ENCODE results near the gene NR3C1.

- TF ChIP-seq CTCF (IDR thresholded peaks at IDR 0.05): no peak
- no peak for TF ChIP-seq POLR2A (IDR thresholded peaks at IDR 0.05)
- no peak for TF ChIP-seq POLR2AphosphoS5 (IDR thresholded peaks at IDR 0.05; ENCODE audit: insufficient read depth in 1 of 2, low read depth in 1 of 2)
Measured at GRCh38 chr5:143390258-143390657, 13.2 kb downstream of the NR3C1 start.
